22Rv1 (cell line): Measurements from ENCODE around the gene ZYX.

ENCODE experiments used
- H3K27ac ChIP-seq: fragments of 450-650 bp; 2 replicates; pipeline ENCODE4 v1.5.1; 2017
- ZFX ChIP-seq: fragments of 450-650 bp; IDR thresholded peaks from 2 replicates; pipeline ENCODE4 v1.6.1; 2017; ENCODE audit warnings: antibody characterized with exemption, borderline replicate concordance
- TF ChIP-seq, protein P1 (sequence below): fragments of 450-650 bp; IDR thresholded peaks from 2 replicates; pipeline ENCODE4 v1.5.1; 2017; ENCODE audit warnings: mild to moderate bottlenecking

Gene ZYX

DNA sequence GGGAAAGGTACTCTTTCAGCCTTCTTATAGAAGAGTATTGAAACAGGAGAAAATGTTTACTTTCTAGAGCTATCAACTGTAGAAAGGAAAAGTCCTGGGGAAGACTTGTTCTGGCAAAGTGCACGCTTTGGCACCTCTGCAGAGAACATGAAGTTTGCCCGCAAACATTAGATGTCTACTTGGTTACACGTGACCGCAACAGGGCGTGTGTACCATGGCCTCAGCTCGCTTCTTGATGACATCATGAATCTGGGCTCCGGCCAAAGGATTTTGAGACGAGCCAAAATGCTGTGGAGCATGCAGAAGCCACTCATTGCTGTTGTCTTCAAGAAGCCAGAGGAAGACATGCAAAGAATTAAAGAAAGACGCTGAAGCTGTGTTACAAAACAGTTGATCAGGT is 53.5 kb downstream of the ZYX start:
- TF ChIP-seq, protein P1, sequence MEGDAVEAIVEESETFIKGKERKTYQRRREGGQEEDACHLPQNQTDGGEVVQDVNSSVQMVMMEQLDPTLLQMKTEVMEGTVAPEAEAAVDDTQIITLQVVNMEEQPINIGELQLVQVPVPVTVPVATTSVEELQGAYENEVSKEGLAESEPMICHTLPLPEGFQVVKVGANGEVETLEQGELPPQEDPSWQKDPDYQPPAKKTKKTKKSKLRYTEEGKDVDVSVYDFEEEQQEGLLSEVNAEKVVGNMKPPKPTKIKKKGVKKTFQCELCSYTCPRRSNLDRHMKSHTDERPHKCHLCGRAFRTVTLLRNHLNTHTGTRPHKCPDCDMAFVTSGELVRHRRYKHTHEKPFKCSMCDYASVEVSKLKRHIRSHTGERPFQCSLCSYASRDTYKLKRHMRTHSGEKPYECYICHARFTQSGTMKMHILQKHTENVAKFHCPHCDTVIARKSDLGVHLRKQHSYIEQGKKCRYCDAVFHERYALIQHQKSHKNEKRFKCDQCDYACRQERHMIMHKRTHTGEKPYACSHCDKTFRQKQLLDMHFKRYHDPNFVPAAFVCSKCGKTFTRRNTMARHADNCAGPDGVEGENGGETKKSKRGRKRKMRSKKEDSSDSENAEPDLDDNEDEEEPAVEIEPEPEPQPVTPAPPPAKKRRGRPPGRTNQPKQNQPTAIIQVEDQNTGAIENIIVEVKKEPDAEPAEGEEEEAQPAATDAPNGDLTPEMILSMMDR: no peak
- no peak for TF ChIP-seq ZFX
- H3K27ac ChIP-seq: 0 out of 2 replicates have a peak overlapping the region, but pooled peaks have one; percentile 1

DNA sequence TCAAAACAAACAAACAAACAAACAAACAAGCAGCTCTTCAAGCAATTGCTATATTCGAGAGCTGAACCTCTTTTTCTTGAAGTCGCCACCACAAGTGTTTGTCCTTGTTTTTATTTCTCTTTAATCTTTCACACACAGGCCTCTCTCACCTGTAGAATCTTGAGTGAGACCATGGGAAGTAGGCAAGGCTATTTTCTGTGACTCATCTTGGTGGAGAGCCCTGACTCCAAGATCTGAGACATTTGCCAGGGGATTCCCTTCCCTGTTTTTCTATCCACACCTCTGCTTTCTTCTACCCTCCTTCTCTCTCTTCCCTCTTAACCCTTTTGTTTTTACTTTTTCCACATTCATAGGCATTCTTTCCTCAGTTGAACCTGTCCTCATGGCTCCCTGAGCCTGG is 54.1 kb downstream of the ZYX start:
- TF ChIP-seq ZFX: no peak
- TF ChIP-seq, protein P1: no peak
- H3K27ac ChIP-seq: 0 out of 2 replicates have a peak overlapping the region, but pooled peaks have one; percentile 1

DNA sequence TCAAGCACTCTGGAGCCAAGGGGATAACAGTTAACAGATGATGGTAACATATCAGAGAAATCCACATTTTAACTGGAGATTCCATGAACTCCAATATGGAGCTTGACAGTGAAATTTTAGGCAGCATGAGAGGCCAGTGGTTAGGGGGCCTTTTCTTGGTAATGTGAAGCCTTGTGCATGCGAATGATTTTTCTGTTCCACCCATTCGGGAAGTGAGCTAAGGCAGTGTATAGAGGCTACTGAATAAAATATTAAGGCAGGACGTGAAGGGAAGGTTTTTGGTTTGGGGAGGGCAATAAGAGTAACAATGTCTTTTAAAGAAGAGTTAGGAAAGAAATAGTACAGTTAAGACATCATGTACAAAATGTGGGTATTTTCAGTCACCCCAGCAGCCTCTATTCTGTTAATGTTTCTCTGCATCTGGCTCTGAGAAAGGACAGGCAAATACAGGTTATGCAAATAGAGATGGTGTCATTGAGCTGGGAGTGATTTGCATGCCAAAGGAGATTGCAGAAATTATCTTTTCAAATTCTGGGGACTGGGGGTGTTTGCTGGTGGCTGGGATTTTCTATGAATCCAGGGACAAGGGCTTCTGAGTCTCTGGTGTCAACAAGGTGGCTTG is 55.3 kb downstream of the ZYX start:
- TF ChIP-seq ZFX: no peak
- TF ChIP-seq, protein P1: no peak
- no peak overlapping the region for H3K27ac ChIP-seq

DNA sequence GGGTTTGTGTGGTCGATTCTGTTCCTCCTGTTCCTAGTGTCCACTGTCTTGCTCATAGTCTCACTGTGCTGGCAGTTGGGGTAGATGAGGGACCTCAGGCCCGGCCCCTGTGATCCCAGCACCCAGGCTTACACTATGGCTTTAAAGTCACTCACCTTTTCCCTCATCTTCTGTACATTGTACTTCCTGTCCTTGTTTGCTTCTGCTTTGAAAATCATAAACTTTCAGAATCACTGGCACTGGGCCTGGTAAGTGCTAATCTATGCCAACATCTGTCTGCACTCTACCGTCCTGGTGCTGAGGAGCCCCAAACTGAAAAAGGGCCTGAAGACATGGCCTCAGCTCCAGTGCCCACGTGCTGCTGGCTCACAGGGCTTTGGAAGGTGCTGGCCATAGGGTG is 56.4 kb downstream of the ZYX start:
- H3K27ac ChIP-seq: no peak overlapping the region
- no peak for TF ChIP-seq ZFX
- TF ChIP-seq, protein P1: no peak

DNA sequence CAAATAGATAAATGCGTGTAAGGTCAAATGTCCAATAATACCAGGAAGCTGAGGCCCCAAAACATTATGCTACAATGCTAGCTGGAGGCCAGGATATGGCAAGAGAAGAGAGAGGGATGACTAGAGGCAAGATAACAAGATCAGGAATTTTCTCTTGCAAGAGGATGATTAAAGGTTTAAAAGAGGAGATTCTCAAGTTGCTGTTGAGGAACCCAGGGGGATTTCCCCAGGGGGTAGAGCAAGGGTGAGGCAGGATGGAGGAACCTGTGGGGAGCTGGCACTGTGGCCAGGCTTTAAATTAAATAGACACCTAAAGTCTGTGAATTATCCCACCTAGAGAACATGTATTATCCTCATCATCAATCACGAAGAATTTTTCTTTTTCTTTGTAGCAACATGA is 58.7 kb downstream of the ZYX start:
- no peak overlapping the region for H3K27ac ChIP-seq
- no peak for TF ChIP-seq ZFX
- TF ChIP-seq, protein P1: no peak
